ENCODE measurements around the gene BACH2.

Gene BACH2

GRCh38 chr6:90096818-90097217, 199.8 kb downstream of the BACH2 start:
- DNase-seq (ENCODE audit: low spot score), result no peak

GRCh38 chr6:90095788-90096187, 200.9 kb downstream of the BACH2 start:
- DNase-seq (ENCODE audit: low spot score), result no peak

- no peak for DNase-seq (ENCODE audit: low spot score)
These were observed 201.5 kb downstream of the BACH2 start for GRCh38 chr6:90095145-90095544.

- no peak for DNase-seq (ENCODE audit: low spot score)
These were observed 203.0 kb downstream of the BACH2 start for GRCh38 chr6:90093558-90094073.

GRCh38 chr6:90090866-90091265, 205.8 kb downstream of the BACH2 start:
- no peak for DNase-seq (ENCODE audit: low spot score)

- no peak for DNase-seq (ENCODE audit: low spot score)
These were observed 208.6 kb downstream of the BACH2 start for GRCh38 chr6:90088009-90088408.

GRCh38 chr6:90087106-90087833, 209.4 kb downstream of the BACH2 start:
- no peak for DNase-seq (ENCODE audit: low spot score)

- DNase-seq (ENCODE audit: low spot score), result peak; percentile 66
These were observed 210.1 kb downstream of the BACH2 start for GRCh38 chr6:90086517-90086916.

GRCh38 chr6:90083891-90084290, 212.8 kb downstream of the BACH2 start:
- no peak for DNase-seq (ENCODE audit: low spot score)

GRCh38 chr6:90082847-90083246, 213.8 kb downstream of the BACH2 start:
- DNase-seq (ENCODE audit: low spot score), result no peak

- DNase-seq (ENCODE audit: low spot score), result no peak
These were observed 215.7 kb downstream of the BACH2 start for GRCh38 chr6:90080876-90081481.

- no peak for DNase-seq (ENCODE audit: low spot score)
These were observed 216.8 kb downstream of the BACH2 start for GRCh38 chr6:90079560-90080490.

- DNase-seq (ENCODE audit: low spot score), result no peak
These were observed 217.9 kb downstream of the BACH2 start for GRCh38 chr6:90078513-90079289.

- DNase-seq (ENCODE audit: low spot score), result no peak
These were observed 219.9 kb downstream of the BACH2 start for GRCh38 chr6:90076511-90077415.

GRCh38 chr6:90074161-90074850, 222.3 kb downstream of the BACH2 start:
- no peak for DNase-seq (ENCODE audit: low spot score)

GRCh38 chr6:90072935-90073464, 223.6 kb downstream of the BACH2 start:
- no peak for DNase-seq (ENCODE audit: low spot score)

GRCh38 chr6:90072501-90072900, 224.1 kb downstream of the BACH2 start:
- no peak for DNase-seq (ENCODE audit: low spot score)

- DNase-seq (ENCODE audit: low spot score), result no peak
These were observed 227.7 kb downstream of the BACH2 start for GRCh38 chr6:90068703-90069523.

- DNase-seq (ENCODE audit: low spot score), result peak; percentile 35
These were observed 228.4 kb downstream of the BACH2 start for GRCh38 chr6:90068264-90068663.
